Gastrocnemius medialis (tissue), 4 donors: ENCODE data around the gene PTCD1. TPM values are rescaled to one million over a fixed set of nuclear protein-coding genes. Genes with fewer than 3 reads are reported as not detected.
"Not testable (repeated sequence)": the region's sequence is repeated elsewhere in the genome, so short reads cannot be mapped to it uniquely, and the experiment has no call there.

ENCODE experiments used
- ATAC-seq, 2 donors: fragments of 150-250 bp; one replicate each; pipeline ENCODE4 v1.9.1; 2016
- DNase-seq, 2 donors: peaks; one replicate each; pipeline ENCODE4 v3.0.0-alpha.2; 2019
- H3K27ac ChIP-seq, 4 donors: fragments of 200-600 bp; sonication (generic); 1 replicate in 1 of 4; 2 replicates in 3 of 4; pipeline ENCODE4 v1.5.1; 2016 to 2018; ENCODE audit warnings: mild to moderate bottlenecking in 2 of 4, moderate library complexity in 1 of 4
- H3K27me3 ChIP-seq, 3 donors: fragments of 200-600 bp; sonication (generic) in 2 of 3; 1 replicate in 1 of 3; 2 replicates in 2 of 3; pipeline versions ENCODE4 v1.5.1 to v1.6.0; 2016 to 2019; ENCODE audit warnings: mild to moderate bottlenecking in 1 of 3, moderate library complexity in 1 of 3
- H3K36me3 ChIP-seq, 2 donors: fragments of 200-600 bp; sonication (generic) in 1 of 2; one replicate each; pipeline ENCODE4 v1.5.1; 2017 to 2018
- H3K4me1 ChIP-seq, 2 donors: fragments of 200-600 bp; sonication (generic) in 1 of 2; one replicate each; pipeline ENCODE4 v1.5.1; 2016 to 2017; ENCODE audit warnings: mild to moderate bottlenecking in 2 of 2
- H3K4me3 ChIP-seq, 4 donors: fragments of 200-600 bp; sonication (generic) in 3 of 4; 1 replicate in 1 of 4; 2 replicates in 3 of 4; pipeline ENCODE4 v1.5.1; 2016 to 2019; ENCODE audit warnings: mild to moderate bottlenecking in 2 of 4
- H3K9me3 ChIP-seq, 3 donors: fragments of 200-600 bp; sonication (generic) in 2 of 3; 1 replicate in 1 of 3; 2 replicates in 2 of 3; pipeline ENCODE4 v1.5.1; 2016 to 2019
- CTCF ChIP-seq, 5 experiments: fragments of 450-650 bp in 3 of 5; fragments of 200-600 bp in 2 of 5; sonication (generic) in 2 of 5; IDR thresholded peaks in 4 of 5; conservative IDR thresholded peaks in 1 of 5; 1 replicate in 4 of 5; 2 replicates in 1 of 5; pipeline ENCODE4 v1.5.1; 2016 to 2019; ENCODE audit warnings: antibody characterized with exemption in 5 of 5, mild to moderate bottlenecking in 3 of 5, moderate library complexity in 3 of 5
- POLR2A ChIP-seq, 2 donors: fragments of 450-650 bp; IDR thresholded peaks; one replicate each; pipeline ENCODE4 v1.6.1; 2017; ENCODE audit warnings: antibody characterized with exemption in 2 of 2, mild to moderate bottlenecking in 2 of 2, moderate library complexity in 2 of 2
- in situ Hi-C, 4 donors: fragments of 200-750 bp; cut with MboI; loops; one replicate each; pipeline versions ENCODE4 v1.15.0 to v1.8.0; 2017; ENCODE audit warnings: low sequenced_read_pairs in 4 of 4
- intact Hi-C: fragments of 100-400 bp; cut with DNase I; formaldehyde crosslinking; loops from one replicate; pipeline ENCODE4 v1.15.1; 2023; ENCODE audit warnings: low total_unique reads
- total RNA-seq, 4 donors: library from RNA; depleted of rRNA; stranded (reverse); fragments of >200 nt; gene quantifications; one replicate each; pipeline versions ENCODE4 v1.1.0 to v1.2.3, GENCODE V29; 2016

Gene PTCD1
- total RNA-seq, 4 donors from 2014 or later: 7.8 to 14.1 (median 10.9) TPM

DNA sequence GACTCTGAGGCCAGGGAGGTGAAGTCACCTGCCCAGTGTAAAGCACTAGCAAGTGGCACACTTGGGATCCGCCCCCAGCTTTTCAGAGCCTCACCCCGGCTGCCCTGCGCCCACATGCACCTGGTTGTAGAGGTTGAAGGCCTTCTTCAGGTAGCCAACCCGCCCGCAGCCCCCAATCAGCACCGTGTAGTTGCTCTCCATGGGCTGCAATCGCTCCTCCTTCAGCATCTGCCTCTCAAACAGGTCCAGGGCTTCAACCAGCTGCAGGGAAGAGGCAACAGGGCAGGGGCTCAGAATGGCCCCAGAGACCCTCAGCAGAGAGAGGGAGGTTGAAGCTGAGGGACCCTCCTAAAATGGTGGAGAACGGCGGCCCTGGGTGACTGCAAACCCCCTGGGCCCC, 5.4 kb downstream of the PTCD1 start:
- in situ Hi-C loops: no loop called here
- ATAC-seq (no peak), DNase-seq (no peak)
- TF ChIP-seq CTCF (IDR thresholded peaks at IDR 0.05 in 4 of 5, conservative IDR thresholded peaks at IDR 0.05 in 1 of 5): no peak
- no peak for TF ChIP-seq POLR2A (IDR thresholded peaks at IDR 0.05)
- intact Hi-C loops: no loop called here
- no peak overlapping the region for H3K27ac ChIP-seq
- peaks cover 7% of the 10 kb centered on the region in 2 donors for H3K4me1 ChIP-seq
- no peak overlapping the region for H3K4me3 ChIP-seq
- H3K27me3 ChIP-seq: no peaks in the 10 kb centered on the region
- H3K9me3 ChIP-seq: no peaks in the 10 kb centered on the region
- H3K36me3 ChIP-seq: peaks cover 0 to 64% of the 10 kb centered on the region in 2 donors

- DNase-seq: not testable (repeated sequence)
Observed at GRCh38 chr7:99431756-99432540, 6.7 kb downstream of the PTCD1 start.

DNA sequence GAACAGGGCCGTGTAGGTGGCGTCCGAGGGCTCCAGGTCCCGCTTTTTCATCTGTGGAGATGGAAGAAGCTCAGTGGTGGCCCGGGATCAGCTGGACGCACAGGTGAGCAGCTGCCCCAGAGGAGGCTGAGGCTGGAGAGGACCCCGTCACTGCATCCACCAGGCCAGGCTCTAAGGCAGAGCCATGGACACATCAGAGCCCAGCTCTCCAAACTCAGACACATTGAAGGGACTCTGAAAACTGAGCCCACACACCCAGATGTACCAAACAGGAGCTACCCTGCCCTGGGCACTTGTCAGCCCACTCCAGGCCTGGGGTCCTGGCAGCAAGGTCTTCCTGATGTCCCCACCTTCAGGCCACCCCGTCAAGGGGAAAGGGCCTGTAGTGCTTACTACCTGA, 8.8 kb downstream of the PTCD1 start:
- DNase-seq (no peak), ATAC-seq (no peak)
- no peaks in the 10 kb centered on the region for H3K9me3 ChIP-seq
- no peaks in the 10 kb centered on the region for H3K4me1 ChIP-seq
- intact Hi-C loops (no loop called here), in situ Hi-C loops (no loop called here)
- no peak overlapping the region for H3K27ac ChIP-seq
- H3K36me3 ChIP-seq: peaks cover 0 to 74% of the 10 kb centered on the region in 2 donors
- TF ChIP-seq POLR2A (IDR thresholded peaks at IDR 0.05) (no peak), CTCF (IDR thresholded peaks at IDR 0.05 in 4 of 5, conservative IDR thresholded peaks at IDR 0.05 in 1 of 5) (no peak)
- no peaks in the 10 kb centered on the region for H3K27me3 ChIP-seq
- H3K4me3 ChIP-seq: no peak overlapping the region

More at GRCh38 chr7:99431756-99432540, 6.7 kb downstream of the PTCD1 start:
- H3K9me3 ChIP-seq, ATAC-seq, in situ Hi-C loops, H3K4me1 ChIP-seq, H3K27ac ChIP-seq, H3K4me3 ChIP-seq, intact Hi-C loops, H3K27me3 ChIP-seq: not testable (repeated sequence)
- peaks cover 0 to 67% of the 10 kb centered on the region in 2 donors for H3K36me3 ChIP-seq

GRCh38 chr7:99428972-99429566, 9.5 kb downstream of the PTCD1 start:
- H3K27ac ChIP-seq: no peak overlapping the region
- no peak overlapping the region for H3K4me3 ChIP-seq
- no peaks in the 10 kb centered on the region for H3K9me3 ChIP-seq
- no peaks in the 10 kb centered on the region for H3K27me3 ChIP-seq
- in situ Hi-C loops: no loop called here
- TF ChIP-seq POLR2A (IDR thresholded peaks at IDR 0.05): no peak
- TF ChIP-seq CTCF (IDR thresholded peaks at IDR 0.05 in 4 of 5, conservative IDR thresholded peaks at IDR 0.05 in 1 of 5): no peak
- ATAC-seq (no peak), DNase-seq (no peak)
- H3K36me3 ChIP-seq: peaks cover 0 to 74% of the 10 kb centered on the region in 2 donors
- H3K4me1 ChIP-seq: no peaks in the 10 kb centered on the region
- intact Hi-C loops: no loop called here

- in situ Hi-C loops: no loop called here
- ATAC-seq: no peak
Observed at GRCh38 chr7:99424932-99425730, 13.5 kb downstream of the PTCD1 start.

More at GRCh38 chr7:99424932-99425730, 13.5 kb downstream of the PTCD1 start:
- H3K36me3 ChIP-seq: peaks cover 0 to 61% of the 10 kb centered on the region in 2 donors
- intact Hi-C loops: no loop called here
- no peaks in the 10 kb centered on the region for H3K4me1 ChIP-seq
- no peaks in the 10 kb centered on the region for H3K9me3 ChIP-seq
- no peaks in the 10 kb centered on the region for H3K27me3 ChIP-seq
- TF ChIP-seq CTCF (IDR thresholded peaks at IDR 0.05 in 4 of 5, conservative IDR thresholded peaks at IDR 0.05 in 1 of 5): no peak
- TF ChIP-seq POLR2A (IDR thresholded peaks at IDR 0.05): no peak
- H3K27ac ChIP-seq: no peak overlapping the region
- no peak overlapping the region for H3K4me3 ChIP-seq
- no peak for DNase-seq
